ENCODE results near the gene PITPNC1.

Gene PITPNC1

GRCh38 chr17:67412941-67413340, 35.9 kb downstream of the PITPNC1 start:
- DNase-seq (ENCODE audit: low read depth) = no peak
- no peak for TF ChIP-seq CTCF (IDR thresholded peaks at IDR 0.05; ENCODE audit: low read length, missing control alignments)
- no peak overlapping the region for H3K4me3 ChIP-seq (replicated peaks; ENCODE audit: low read depth, low read length)

- no peak overlapping the region for H3K4me3 ChIP-seq (replicated peaks; ENCODE audit: low read depth, low read length)
- no peak for TF ChIP-seq CTCF (IDR thresholded peaks at IDR 0.05; ENCODE audit: low read length, missing control alignments)
- no peak for DNase-seq (ENCODE audit: low read depth)
Measured at GRCh38 chr17:67413388-67413787, 36.3 kb downstream of the PITPNC1 start.

- H3K4me3 ChIP-seq (replicated peaks; ENCODE audit: low read depth, low read length) = no peak overlapping the region
- no peak for DNase-seq (ENCODE audit: low read depth)
- no peak for TF ChIP-seq CTCF (IDR thresholded peaks at IDR 0.05; ENCODE audit: low read length, missing control alignments)
Measured at GRCh38 chr17:67414130-67414529, 37.0 kb downstream of the PITPNC1 start.

- no peak for TF ChIP-seq CTCF (IDR thresholded peaks at IDR 0.05; ENCODE audit: low read length, missing control alignments)
Measured at GRCh38 chr17:67414559-67414958, 37.5 kb downstream of the PITPNC1 start.

GRCh38 chr17:67415291-67415690, 38.2 kb downstream of the PITPNC1 start:
- TF ChIP-seq CTCF (IDR thresholded peaks at IDR 0.05; ENCODE audit: low read length, missing control alignments) = no peak
- no peak overlapping the region for H3K4me3 ChIP-seq (replicated peaks; ENCODE audit: low read depth, low read length)
- no peak for DNase-seq (ENCODE audit: low read depth)

More at GRCh38 chr17:67414559-67414958, 37.5 kb downstream of the PITPNC1 start:
- H3K4me3 ChIP-seq (replicated peaks; ENCODE audit: low read depth, low read length) = no peak overlapping the region
- DNase-seq (ENCODE audit: low read depth) = no peak

- H3K4me3 ChIP-seq (replicated peaks; ENCODE audit: low read depth, low read length) = no peak overlapping the region
- DNase-seq (ENCODE audit: low read depth) = no peak
- TF ChIP-seq CTCF (IDR thresholded peaks at IDR 0.05; ENCODE audit: low read length, missing control alignments) = no peak
Measured at GRCh38 chr17:67417507-67417906, 40.4 kb downstream of the PITPNC1 start.

GRCh38 chr17:67420994-67421393, 43.9 kb downstream of the PITPNC1 start:
- TF ChIP-seq CTCF (IDR thresholded peaks at IDR 0.05; ENCODE audit: low read length, missing control alignments) = no peak
- no peak overlapping the region for H3K4me3 ChIP-seq (replicated peaks; ENCODE audit: low read depth, low read length)
- DNase-seq (ENCODE audit: low read depth) = no peak
